Measurements from ENCODE around the gene CELSR1. TPM values are rescaled to one million over a fixed set of nuclear protein-coding genes. Genes with fewer than 3 reads are reported as not detected.

Gene CELSR1
- total and polyA plus RNA-seq, 2 donors (not counting 1 experiment from before 2014, with no cell fraction given) = 0.07 to 1.8 TPM

GRCh38 chr22:46389081-46389480 lies 148.3 kb downstream of the CELSR1 start:
- no peak overlapping the region for H2AFZ ChIP-seq (ENCODE audit: low read length)
- no peaks in the 10 kb centered on the region for H3K79me2 ChIP-seq (ENCODE audit: control insufficient read depth, insufficient read depth, low read length)
- no peak for TF ChIP-seq CTCF (conservative IDR thresholded peaks at IDR 0.05 in 1 of 2, IDR thresholded peaks at IDR 0.05 in 1 of 2; ENCODE audit: low read depth in 1 of 2, low read length in 2 of 2)
- no peak for TF ChIP-seq EZH2 (IDR thresholded peaks at IDR 0.05; ENCODE audit: low read length, missing control alignments)
- no peak overlapping the region for H3K4me3 ChIP-seq (replicated peaks in 1 of 4; ENCODE audit: control extremely low read depth in 1 of 4, insufficient read depth in 1 of 4, low read depth in 3 of 4, low read length in 4 of 4)
- H3K4me2 ChIP-seq (ENCODE audit: extremely low read depth, insufficient read depth, low read length) = no peak overlapping the region
- DNase-seq (ENCODE audit: low read depth in 2 of 2) = no peak
- H3K27ac ChIP-seq (ENCODE audit: insufficient read depth, low read length) = no peak overlapping the region
- no peaks in the 10 kb centered on the region for H3K27me3 ChIP-seq (ENCODE audit: control insufficient read depth, insufficient read depth, low read length)
- H3K4me1 ChIP-seq (ENCODE audit: control insufficient read depth, extremely low read depth, insufficient read depth, low read length) = no peaks in the 10 kb centered on the region
- H3K9me3 ChIP-seq (ENCODE audit: control insufficient read depth, insufficient read depth, low read depth, low read length) = no peaks in the 10 kb centered on the region
- no peak overlapping the region for H3K9ac ChIP-seq (ENCODE audit: insufficient read depth, low read length)
- no peaks in the 10 kb centered on the region for H4K20me1 ChIP-seq (ENCODE audit: control insufficient read depth, extremely low read depth, insufficient read depth, low read length)
- no peaks in the 10 kb centered on the region for H3K36me3 ChIP-seq (ENCODE audit: control insufficient read depth, insufficient read depth, low read length)

- no peaks in the 10 kb centered on the region for H4K20me1 ChIP-seq (ENCODE audit: control insufficient read depth, extremely low read depth, insufficient read depth, low read length)
- no peak overlapping the region for H2AFZ ChIP-seq (ENCODE audit: low read length)
- H3K27ac ChIP-seq (ENCODE audit: insufficient read depth, low read length) = no peak overlapping the region
- H3K4me3 ChIP-seq (replicated peaks in 1 of 4; ENCODE audit: control extremely low read depth in 1 of 4, insufficient read depth in 1 of 4, low read depth in 3 of 4, low read length in 4 of 4) = no peak overlapping the region
- no peak overlapping the region for H3K4me2 ChIP-seq (ENCODE audit: extremely low read depth, insufficient read depth, low read length)
- DNase-seq (ENCODE audit: low read depth in 2 of 2) = no peak
- no peaks in the 10 kb centered on the region for H3K79me2 ChIP-seq (ENCODE audit: control insufficient read depth, insufficient read depth, low read length)
- TF ChIP-seq CTCF (conservative IDR thresholded peaks at IDR 0.05 in 1 of 2, IDR thresholded peaks at IDR 0.05 in 1 of 2; ENCODE audit: low read depth in 1 of 2, low read length in 2 of 2) (no peak), EZH2 (IDR thresholded peaks at IDR 0.05; ENCODE audit: low read length, missing control alignments) (no peak)
- no peaks in the 10 kb centered on the region for H3K36me3 ChIP-seq (ENCODE audit: control insufficient read depth, insufficient read depth, low read length)
- no peaks in the 10 kb centered on the region for H3K9me3 ChIP-seq (ENCODE audit: control insufficient read depth, insufficient read depth, low read depth, low read length)
- H3K4me1 ChIP-seq (ENCODE audit: control insufficient read depth, extremely low read depth, insufficient read depth, low read length) = no peaks in the 10 kb centered on the region
- H3K27me3 ChIP-seq (ENCODE audit: control insufficient read depth, insufficient read depth, low read length) = no peaks in the 10 kb centered on the region
- H3K9ac ChIP-seq (ENCODE audit: insufficient read depth, low read length) = no peak overlapping the region
Measured at GRCh38 chr22:46388647-46389046, 148.8 kb downstream of the CELSR1 start.

GRCh38 chr22:46387748-46388147 lies 149.7 kb downstream of the CELSR1 start:
- no peak for DNase-seq (ENCODE audit: low read depth in 2 of 2)
- no peak overlapping the region for H3K9ac ChIP-seq (ENCODE audit: insufficient read depth, low read length)
- no peaks in the 10 kb centered on the region for H3K36me3 ChIP-seq (ENCODE audit: control insufficient read depth, insufficient read depth, low read length)
- no peaks in the 10 kb centered on the region for H3K79me2 ChIP-seq (ENCODE audit: control insufficient read depth, insufficient read depth, low read length)
- H3K27ac ChIP-seq (ENCODE audit: insufficient read depth, low read length) = no peak overlapping the region
- no peak overlapping the region for H3K4me2 ChIP-seq (ENCODE audit: extremely low read depth, insufficient read depth, low read length)
- no peaks in the 10 kb centered on the region for H3K9me3 ChIP-seq (ENCODE audit: control insufficient read depth, insufficient read depth, low read depth, low read length)
- TF ChIP-seq CTCF (conservative IDR thresholded peaks at IDR 0.05 in 1 of 2, IDR thresholded peaks at IDR 0.05 in 1 of 2; ENCODE audit: low read depth in 1 of 2, low read length in 2 of 2) (no peak), EZH2 (IDR thresholded peaks at IDR 0.05; ENCODE audit: low read length, missing control alignments) (no peak)
- no peaks in the 10 kb centered on the region for H3K4me1 ChIP-seq (ENCODE audit: control insufficient read depth, extremely low read depth, insufficient read depth, low read length)
- no peak overlapping the region for H2AFZ ChIP-seq (ENCODE audit: low read length)
- H3K27me3 ChIP-seq (ENCODE audit: control insufficient read depth, insufficient read depth, low read length) = no peaks in the 10 kb centered on the region
- no peaks in the 10 kb centered on the region for H4K20me1 ChIP-seq (ENCODE audit: control insufficient read depth, extremely low read depth, insufficient read depth, low read length)
- no peak overlapping the region for H3K4me3 ChIP-seq (replicated peaks in 1 of 4; ENCODE audit: control extremely low read depth in 1 of 4, insufficient read depth in 1 of 4, low read depth in 3 of 4, low read length in 4 of 4)
